HT1080 (cell line): ENCODE measurements around the gene AMIGO1. TPM values are rescaled to one million over a fixed set of nuclear protein-coding genes. Genes with fewer than 3 reads are reported as not detected.

Experiments
- DNase-seq: peaks from one replicate; pipeline ENCODE4 v3.0.0-alpha.2; 2015; ENCODE audit warnings: low read depth
- total RNA-seq: library from RNA; depleted of rRNA; stranded (reverse); fragments of >200 nt; shearing (Covaris generic); gene quantifications from 2 replicates; pipeline ENCODE4 v1.2.3, GENCODE V29; 2014

AMIGO1 gene
- total RNA-seq, 1 experiment from 2014 or later, result 2.0 TPM

DNA sequence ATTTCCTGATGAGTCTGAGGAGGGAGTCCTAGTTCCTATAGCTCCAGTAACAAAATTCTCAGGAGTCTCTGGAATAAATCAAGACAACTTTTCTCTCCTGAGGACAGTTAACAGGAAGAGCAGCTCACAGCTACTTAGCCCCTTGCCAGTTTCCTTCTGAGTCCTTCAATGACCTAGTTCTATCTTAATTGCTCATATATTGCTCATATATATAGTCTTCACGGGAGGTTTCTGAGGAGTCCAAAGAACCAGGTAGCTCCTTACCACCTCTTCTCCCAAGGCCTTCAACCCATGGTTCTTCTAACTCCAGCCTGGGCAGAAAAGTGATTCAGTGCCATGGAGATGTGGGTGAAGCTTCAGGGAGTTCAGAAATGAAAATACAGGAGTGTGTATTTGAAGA, 4.6 kb downstream of the AMIGO1 start:
- no peak for DNase-seq

DNA sequence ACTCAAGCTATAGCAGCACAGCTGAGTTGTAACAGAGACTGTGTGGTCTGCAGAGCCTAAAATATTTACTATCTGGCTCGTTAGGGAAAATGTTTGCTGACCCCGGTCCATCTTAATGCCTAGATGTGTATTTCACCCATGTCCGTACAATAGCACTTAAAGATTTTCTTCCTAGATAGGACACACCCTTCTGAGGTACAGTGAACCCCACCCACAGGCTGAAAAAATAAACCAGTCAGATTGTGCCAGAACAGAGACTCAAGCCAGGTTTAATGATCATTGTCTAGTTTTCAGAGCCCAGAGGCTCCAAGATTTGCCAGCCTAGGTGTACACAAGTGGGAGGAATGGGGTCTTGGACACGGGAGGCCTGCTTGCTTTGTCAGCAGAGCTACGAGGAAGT, 5.6 kb downstream of the AMIGO1 start:
- DNase-seq, result no peak

DNA sequence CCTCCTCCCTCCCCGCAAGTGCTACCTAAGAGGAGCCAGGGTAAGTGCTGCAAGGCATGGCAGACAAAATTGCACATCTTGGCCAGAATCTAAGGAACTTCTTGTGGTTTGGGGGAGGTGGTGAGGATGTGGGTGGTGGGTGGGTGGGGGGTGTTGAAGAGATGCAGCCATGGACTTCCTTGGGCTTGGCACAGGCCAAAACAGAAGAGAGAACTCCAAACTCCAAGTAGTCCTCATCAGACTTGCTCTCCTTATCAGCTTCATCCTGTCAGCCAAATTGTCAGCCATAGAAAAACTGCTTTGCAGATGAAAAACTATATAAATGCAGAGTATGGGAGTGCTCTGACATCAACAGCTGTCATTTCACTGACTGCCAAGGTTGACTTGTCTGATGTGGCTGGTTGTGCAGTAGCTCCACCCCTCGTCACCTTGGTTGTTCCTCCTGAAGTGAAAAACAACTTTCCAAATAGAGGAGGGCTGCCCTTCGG, 7.1 kb downstream of the AMIGO1 start:
- no peak for DNase-seq

- DNase-seq, result no peak
Observed at GRCh38 chr1:109501644-109502363, 7.7 kb downstream of the AMIGO1 start.

- DNase-seq, result no peak
Observed at GRCh38 chr1:109500941-109501381, 8.6 kb downstream of the AMIGO1 start.

DNA sequence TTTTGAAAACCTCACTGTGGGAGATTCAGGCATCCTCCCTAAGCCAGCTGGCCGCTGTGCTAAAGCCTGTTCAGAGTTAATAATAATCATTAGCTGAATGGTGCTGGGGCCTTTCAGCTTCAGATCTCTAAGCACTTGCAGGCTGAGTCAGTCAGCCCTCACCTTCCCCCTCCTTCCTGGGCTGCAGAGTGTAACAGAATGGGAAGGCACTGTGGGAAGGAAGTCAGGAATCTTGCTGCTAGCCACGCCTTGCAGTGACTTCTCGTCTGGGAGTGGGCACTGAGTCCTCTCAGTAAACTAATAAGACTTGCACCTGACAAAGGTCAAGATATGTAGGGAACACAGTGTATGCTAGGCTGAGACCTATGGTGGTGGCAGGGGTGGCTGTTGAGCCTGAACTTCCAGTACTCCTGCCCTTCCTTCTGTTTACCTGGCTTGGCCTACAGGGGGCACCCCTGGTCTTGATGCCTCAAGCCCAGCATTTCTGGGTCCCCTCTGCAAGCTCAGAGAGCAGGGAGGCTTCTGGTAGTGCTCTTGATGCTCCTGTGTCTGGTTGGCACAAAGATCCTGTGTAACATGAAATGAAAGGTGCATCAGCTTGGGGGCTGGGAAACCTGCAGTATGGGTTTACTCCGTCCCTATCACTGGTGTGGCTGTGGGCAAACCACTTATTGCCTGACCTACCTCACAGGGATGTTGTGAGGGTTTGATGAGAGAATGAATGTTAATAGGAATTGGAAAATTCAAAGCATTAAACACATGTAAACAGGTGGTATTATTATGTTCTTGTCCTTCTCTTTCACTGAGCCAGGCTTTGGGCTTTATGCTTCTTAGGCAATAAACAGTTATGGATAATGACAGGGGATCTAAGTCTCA, 9.6 kb downstream of the AMIGO1 start:
- DNase-seq, result peak; percentile 69

DNA sequence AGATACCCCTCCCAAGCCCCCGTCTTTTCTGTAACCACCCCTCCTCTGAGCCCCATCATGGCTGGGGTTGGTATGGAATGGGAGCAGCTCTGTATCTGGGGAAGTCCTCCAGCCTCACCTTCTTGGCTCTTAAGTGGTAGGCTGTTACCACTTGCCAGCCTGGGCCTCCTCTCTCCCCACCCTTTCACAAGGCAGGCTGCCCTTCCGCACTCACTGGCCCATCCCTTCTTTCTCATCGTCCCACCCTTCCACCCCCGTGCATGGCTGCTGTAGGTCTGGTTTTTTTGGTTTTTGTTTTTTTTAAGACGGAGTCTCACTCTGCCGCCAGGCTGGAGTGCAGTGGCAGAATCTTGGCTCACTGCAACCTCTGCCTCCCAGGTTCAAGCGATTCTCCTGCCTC, 10.4 kb downstream of the AMIGO1 start:
- no peak for DNase-seq

GRCh38 chr1:109498161-109498801, 11.2 kb downstream of the AMIGO1 start:
- DNase-seq, result peak; percentile 44

DNA sequence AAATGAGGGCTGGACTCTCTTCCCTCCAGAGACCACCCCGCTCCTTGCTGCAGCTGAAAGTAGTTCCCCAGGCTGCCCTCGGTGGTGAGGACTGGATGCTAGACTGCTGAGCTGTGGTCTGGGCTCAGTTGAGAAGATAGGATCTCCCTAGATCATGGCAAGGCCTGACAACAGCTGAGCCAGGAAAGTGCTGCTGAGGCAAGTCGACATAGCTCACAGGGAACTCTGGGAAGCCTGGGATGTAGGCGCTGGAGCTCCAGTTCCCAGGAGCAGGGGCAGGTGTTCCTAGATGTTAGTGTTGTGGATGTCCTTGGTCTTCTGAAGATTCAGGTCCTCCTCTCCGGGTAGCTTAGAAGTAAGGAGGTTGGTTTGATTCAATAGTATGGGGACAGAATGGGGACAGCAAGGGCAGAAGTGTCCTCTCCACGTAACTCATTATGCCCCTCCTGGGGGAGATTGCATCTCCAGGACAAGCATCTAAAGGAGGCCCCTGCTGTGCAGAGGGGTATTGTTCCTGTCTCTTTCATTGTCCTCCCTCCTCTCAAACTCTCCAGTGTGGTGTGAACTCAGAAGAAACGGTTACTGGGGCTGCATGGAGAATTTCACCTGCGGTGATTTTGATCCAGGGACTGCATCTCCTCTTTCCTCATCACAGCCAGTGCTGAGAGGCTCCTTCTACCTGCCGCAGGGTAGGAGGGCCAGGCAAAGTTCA, 11.9 kb downstream of the AMIGO1 start:
- no peak for DNase-seq

- DNase-seq, result no peak
Observed at GRCh38 chr1:109495738-109496137, 13.8 kb downstream of the AMIGO1 start.

DNA sequence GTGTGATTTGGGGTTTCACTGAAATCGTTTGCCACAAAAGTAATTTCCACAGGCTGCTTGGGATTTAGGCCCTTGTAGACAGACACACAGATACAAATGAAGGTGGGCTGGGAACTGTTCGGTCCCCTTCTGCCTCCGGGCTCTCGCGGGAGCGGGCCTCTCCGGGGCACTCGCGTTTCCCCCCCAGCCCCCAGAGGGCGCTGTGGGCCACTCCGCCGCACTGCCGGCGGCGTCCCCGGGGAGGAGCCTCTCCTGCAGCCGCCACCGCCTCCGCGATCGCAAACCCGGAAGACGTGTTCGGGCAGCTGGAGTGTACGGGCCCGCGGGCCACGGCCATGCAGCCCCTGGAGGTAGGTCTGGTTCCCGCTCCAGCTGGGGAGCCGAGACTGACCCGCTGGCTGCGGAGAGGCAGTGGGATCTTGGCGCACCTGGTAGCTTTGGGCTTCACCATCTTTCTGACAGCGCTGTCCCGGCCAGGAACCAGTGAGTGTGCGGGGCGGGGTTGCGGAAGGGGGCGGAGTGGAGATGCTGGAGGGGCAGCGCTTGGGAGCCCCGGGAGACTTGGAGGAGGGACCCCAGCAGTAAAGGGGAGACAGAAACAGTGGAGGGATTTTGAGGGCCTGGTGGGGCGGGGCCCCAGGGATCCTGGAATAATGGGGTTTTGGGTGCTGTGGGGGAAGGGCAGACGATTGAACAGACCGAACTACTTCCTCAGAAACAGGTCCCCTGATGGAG, 15.6 kb downstream of the AMIGO1 start, which contains the start of gene CYB561D1:
Gene CYB561D1 (plus strand): TSS at position 290 of the 735 bp plus-strand sequence. CDS start 46 bp downstream, at position 336.
- DNase-seq, result peak; percentile 81

DNA sequence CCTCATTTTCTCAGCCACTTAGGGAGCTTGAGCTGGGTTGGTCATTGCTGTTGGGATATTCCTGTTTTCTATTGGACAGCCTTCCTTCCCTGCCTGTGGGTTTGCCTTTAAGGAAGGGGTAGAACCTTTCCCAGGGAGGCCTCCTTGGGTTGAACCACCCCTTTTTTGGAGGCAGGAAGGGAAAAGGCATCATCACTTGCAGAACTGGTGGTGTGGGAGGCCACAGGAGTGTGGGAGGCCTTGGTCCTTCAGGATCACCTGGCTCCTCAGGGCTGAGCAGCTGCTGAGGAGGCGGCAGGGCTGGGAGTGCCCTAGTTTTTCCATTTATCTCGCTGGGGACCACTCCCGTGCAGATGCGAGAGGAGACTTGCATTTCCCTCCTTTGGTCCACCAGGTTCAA, 16.3 kb downstream of the AMIGO1 start:
- peak; percentile 17 for DNase-seq

GRCh38 chr1:109492779-109493178, 16.7 kb downstream of the AMIGO1 start:
- peak; percentile 15 for DNase-seq

DNA sequence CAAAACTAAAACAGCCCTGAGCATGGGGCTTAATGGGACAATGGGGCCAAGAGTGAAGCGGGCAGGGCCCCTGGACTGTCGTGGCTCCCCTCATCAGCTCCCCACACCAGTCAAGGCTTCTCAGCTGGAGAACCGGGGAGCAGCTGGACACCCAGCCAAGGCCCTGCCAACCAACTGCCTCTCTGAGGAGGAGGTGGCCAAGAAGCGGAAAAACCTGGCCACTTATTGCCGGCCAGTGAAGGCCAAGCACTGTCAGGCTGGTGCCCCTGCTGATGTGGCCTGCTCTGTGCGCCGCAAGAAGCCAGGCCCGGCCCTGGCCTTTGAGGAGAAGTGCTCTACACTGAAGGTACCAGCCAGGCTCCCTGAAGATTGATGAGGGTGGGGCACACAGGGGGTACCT, 18.2 kb downstream of the AMIGO1 start:
- no peak for DNase-seq

DNA sequence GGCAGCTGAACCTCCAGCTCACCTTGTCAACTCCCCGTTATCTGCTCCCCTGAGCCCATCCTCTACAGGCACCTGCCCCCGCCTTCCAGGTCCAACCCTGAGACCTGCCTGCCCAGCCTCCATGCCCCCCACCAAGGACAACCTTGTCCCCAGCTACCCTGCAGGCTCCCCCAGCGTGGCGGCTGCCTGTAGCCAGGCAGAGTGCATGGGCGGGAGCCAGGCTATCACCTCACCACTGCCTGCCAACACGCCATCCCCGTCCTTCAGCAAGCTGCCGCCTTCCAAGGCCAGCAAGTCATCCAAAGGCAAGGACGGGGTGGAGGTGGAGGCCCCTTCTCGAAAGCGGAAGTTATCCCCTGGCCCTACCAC, 18.6 kb downstream of the AMIGO1 start:
- no peak for DNase-seq

GRCh38 chr1:109490029-109490933, 19.2 kb downstream of the AMIGO1 start:
- DNase-seq, result peak; percentile 50

GRCh38 chr1:109488696-109489095, 20.8 kb downstream of the AMIGO1 start:
- DNase-seq, result no peak

DNA sequence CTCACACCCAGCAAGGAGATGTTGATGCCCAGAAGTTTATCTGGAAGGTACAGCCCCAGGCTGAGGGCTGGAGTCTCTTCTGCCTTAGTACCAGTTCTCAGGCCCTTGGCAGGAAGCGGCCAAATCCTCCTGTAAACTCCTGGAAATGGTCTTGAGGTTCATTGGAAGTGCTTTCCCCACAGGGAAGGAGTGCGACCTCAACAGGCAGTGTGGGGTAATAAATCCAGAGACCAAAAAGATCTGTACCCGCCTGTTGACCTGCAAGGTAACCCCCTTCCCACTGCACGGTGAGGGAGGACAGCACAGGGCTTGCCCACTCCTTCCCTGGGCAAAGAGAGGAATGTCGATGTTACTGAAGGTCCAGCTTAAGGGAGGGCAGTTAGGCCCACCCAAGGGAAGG, 21.3 kb downstream of the AMIGO1 start:
- no peak for DNase-seq

DNA sequence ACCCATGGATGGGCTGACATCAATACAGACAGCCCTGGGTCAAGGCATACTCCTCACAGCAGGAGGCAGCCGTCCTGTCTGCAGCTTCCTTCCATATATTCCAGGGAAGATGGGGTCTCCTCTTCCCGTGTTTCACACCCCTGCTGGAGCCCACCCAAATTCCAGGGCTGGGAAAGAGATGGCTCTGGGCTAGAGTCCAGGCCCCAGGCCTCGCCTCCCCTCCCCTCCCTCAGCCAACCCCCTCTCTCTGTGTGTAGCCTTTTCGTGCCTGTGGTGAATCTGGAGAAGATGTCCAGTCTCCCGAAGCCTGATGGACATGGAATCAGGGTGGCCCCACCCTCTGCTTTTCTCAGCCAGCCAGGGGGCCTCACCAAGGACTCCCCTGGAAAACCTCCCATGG, 22.3 kb downstream of the AMIGO1 start:
- no peak for DNase-seq
